Right lobe of liver (tissue), 6 donors: ENCODE data around the gene ADGRG6. TPM values are rescaled to one million over a fixed set of nuclear protein-coding genes. Genes with fewer than 3 reads are reported as not detected.

Source experiments
- ATAC-seq, 4 donors: fragments of 200-7000 bp; cut with Tn5 transposase; one replicate each; pipeline ENCODE4 v1.9.1; 2020; ENCODE audit warnings: mild to moderate bottlenecking in 4 of 4, moderate library complexity in 4 of 4
- DNase-seq, 3 donors: peaks; one replicate each; pipeline ENCODE4 v3.0.0-alpha.2; 2020
- H3K27ac ChIP-seq, 3 donors: fragments of 200-600 bp; one replicate each; pipeline ENCODE4 v1.8.0; 2022
- H3K27me3 ChIP-seq, 2 donors: fragments of 200-600 bp; one replicate each; pipeline ENCODE4 v1.8.0; 2022
- H3K36me3 ChIP-seq, 4 donors: fragments of 200-600 bp; sonication (generic) in 1 of 4; one replicate each; pipeline versions ENCODE4 v1.5.1 to v1.8.0; 2017 to 2022; ENCODE audit warnings: control low read depth in 1 of 4
- H3K4me1 ChIP-seq, 4 donors: fragments of 200-600 bp; sonication (generic) in 1 of 4; one replicate each; pipeline versions ENCODE4 v1.5.1 to v1.8.0; 2017 to 2022; ENCODE audit warnings: control low read depth in 1 of 4
- H3K4me3 ChIP-seq, 3 donors: fragments of 200-600 bp; one replicate each; pipeline ENCODE4 v1.8.0; 2022
- H3K9me3 ChIP-seq, 4 donors: fragments of 200-600 bp; sonication (generic) in 1 of 4; one replicate each; pipeline versions ENCODE4 v1.5.1 to v1.8.0; 2017 to 2022; ENCODE audit warnings: control low read depth in 1 of 4
- POLR2A ChIP-seq: fragments of 450-650 bp; IDR thresholded peaks from one replicate; pipeline ENCODE4 v1.6.1; 2017; ENCODE audit warnings: antibody characterized with exemption, mild to moderate bottlenecking
- WGBS: methylation state at CpG from one replicate; pipeline ENCODE4 v1.1.6; 2018; ENCODE audit warnings: low coverage, low lambda C conversion rate; ENCODE audit not compliant: insufficient coverage; ENCODE audit errors: missing lambda C conversion rate; 5-methylcytosine and 5-hydroxymethylcytosine counted together
- intact Hi-C, 2 donors: fragments of 100-400 bp; cut with DNase I; formaldehyde crosslinking; loops; one replicate each; pipeline versions ENCODE4 v1.11.2 to v1.14.1; 2022
- total RNA-seq, 6 experiments: library from RNA; depleted of rRNA in 2 of 6; stranded (reverse); fragments of >200 nt in 2 of 6; fragmentation: NEBNext Ultra II Directional in 3 of 6; extraction: Animal tissue kit (Norgen Biotek cat#: 25700) in 3 of 6; gene quantifications; one replicate each; pipeline versions ENCODE4 v1.1.0 to v1.2.4, GENCODE V29; 2016 to 2023
- TF ChIP-seq, protein P1 (sequence below), 4 donors: fragments of 200-600 bp in 3 of 4; fragments of 450-650 bp in 1 of 4; IDR thresholded peaks; one replicate each; pipeline versions ENCODE4 v1.5.1 to v1.8.0; 2016 to 2022; ENCODE audit warnings: antibody characterized with exemption in 4 of 4, mild to moderate bottlenecking in 2 of 4
- donor health status: DM: no; HTN: yes; CAD: no.
- donor health status: DM: no; HTN: no; CAD: no.
- donor health status: DM: no; HTN: no; CAD: no.
- donor health status: DM: no; HTN: yes; CAD: no.
- donor health status: DM: no; HTN: yes; CAD: no.

ADGRG6 gene
- total RNA-seq, 6 experiments from 2014 or later, result 49.6 to 114 (median 94.6) TPM

DNA sequence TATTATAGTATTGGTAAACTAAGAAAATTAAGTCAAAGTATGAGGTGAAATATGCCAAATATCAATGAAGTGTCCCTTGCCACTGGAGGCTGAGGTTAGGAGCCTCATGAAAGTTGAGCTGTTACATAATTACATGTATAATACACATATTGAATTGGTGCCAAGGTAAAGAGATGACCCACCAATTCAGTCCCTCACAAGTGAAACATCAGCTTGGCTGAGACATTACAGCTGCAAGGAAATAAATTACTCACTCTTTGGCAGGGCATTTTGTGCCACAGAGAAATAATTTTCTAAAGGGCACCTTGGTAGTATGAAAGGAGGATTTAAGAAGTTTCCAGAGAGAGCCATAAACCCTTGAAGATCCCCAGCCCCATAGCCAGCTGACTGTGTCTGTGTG, 127.4 kb downstream of the ADGRG6 start:
- ATAC-seq, result no peak
- Histone ChIP-seq H3K27ac (no peak overlapping the region), H3K9me3 (no peaks in the 10 kb centered on the region), H3K36me3 (peaks cover 0 to 3% (median 0%) of the 10 kb centered on the region in 4 donors), H3K4me1 (peaks cover 0 to 6% (median 0%) of the 10 kb centered on the region in 4 donors), H3K27me3 (no peaks in the 10 kb centered on the region), H3K4me3 (no peak overlapping the region)
- TF ChIP-seq, protein P1, sequence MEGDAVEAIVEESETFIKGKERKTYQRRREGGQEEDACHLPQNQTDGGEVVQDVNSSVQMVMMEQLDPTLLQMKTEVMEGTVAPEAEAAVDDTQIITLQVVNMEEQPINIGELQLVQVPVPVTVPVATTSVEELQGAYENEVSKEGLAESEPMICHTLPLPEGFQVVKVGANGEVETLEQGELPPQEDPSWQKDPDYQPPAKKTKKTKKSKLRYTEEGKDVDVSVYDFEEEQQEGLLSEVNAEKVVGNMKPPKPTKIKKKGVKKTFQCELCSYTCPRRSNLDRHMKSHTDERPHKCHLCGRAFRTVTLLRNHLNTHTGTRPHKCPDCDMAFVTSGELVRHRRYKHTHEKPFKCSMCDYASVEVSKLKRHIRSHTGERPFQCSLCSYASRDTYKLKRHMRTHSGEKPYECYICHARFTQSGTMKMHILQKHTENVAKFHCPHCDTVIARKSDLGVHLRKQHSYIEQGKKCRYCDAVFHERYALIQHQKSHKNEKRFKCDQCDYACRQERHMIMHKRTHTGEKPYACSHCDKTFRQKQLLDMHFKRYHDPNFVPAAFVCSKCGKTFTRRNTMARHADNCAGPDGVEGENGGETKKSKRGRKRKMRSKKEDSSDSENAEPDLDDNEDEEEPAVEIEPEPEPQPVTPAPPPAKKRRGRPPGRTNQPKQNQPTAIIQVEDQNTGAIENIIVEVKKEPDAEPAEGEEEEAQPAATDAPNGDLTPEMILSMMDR (IDR thresholded peaks at IDR 0.05), result no peak
- TF ChIP-seq POLR2A, result no peak
- DNase-seq, result no peak
- intact Hi-C loops, result no loop called here

DNA sequence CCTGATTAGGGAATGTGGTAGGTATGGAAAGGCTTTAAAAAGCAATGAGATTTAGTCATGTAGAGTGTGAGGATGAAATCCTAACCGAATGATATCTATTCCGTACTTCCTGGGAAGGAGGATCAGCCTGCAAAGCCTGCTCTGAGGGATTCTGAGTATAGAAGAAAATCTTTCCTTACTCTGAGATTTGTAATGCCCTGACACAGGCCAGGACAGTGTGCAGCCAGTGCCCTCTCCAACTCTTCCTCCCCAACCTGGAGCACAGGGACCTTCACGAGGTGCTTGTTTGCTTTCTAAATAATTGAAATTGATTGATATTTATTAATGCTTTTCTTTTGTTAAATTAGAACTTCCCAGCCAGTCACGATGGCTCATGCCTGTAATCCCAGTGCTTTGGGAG, 131.6 kb downstream of the ADGRG6 start:
- Histone ChIP-seq H3K36me3 (peaks cover 0 to 26% (median 3%) of the 10 kb centered on the region in 4 donors), H3K27me3 (no peaks in the 10 kb centered on the region), H3K4me3 (no peak overlapping the region), H3K9me3 (no peaks in the 10 kb centered on the region), H3K4me1 (no peaks in the 10 kb centered on the region), H3K27ac (no peak overlapping the region)
- intact Hi-C loops, result no loop called here
- WGBS, result 80% methylated on average over 3 of the region's 4 CpGs
- DNase-seq (no peak), ATAC-seq (no peak)
- TF ChIP-seq POLR2A, result no peak
- TF ChIP-seq, protein P1 (IDR thresholded peaks at IDR 0.05), result no peak

DNA sequence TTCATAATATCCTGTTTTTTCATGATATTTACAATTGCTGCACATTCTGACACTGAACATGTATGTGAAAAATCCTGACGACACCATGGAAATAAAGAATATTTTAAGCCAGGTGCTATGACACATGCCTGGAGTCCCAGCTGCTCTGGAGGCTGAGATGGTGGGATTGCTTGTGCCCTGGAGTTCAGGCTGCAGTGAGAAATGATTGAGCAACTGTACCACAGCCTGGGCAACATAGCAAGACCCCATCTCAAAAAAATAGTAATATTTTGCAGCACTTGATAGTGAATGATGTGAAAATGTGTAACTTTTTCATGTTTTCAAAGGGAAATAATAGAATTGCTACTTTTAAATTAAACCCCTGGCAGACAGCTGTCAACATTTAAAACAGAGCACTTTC, 137.1 kb downstream of the ADGRG6 start:
- Histone ChIP-seq H3K27ac (no peak overlapping the region), H3K36me3 (peaks cover 0 to 67% (median 12%) of the 10 kb centered on the region in 4 donors), H3K9me3 (no peaks in the 10 kb centered on the region), H3K27me3 (no peaks in the 10 kb centered on the region), H3K4me1 (no peaks in the 10 kb centered on the region), H3K4me3 (no peak overlapping the region)
- TF ChIP-seq POLR2A, result no peak
- TF ChIP-seq, protein P1 (IDR thresholded peaks at IDR 0.05), result no peak
- intact Hi-C loops, result no loop called here
- DNase-seq (no peak), ATAC-seq (no peak)
- 100% methylated on average over 1 of the region's 1 CpG for WGBS

DNA sequence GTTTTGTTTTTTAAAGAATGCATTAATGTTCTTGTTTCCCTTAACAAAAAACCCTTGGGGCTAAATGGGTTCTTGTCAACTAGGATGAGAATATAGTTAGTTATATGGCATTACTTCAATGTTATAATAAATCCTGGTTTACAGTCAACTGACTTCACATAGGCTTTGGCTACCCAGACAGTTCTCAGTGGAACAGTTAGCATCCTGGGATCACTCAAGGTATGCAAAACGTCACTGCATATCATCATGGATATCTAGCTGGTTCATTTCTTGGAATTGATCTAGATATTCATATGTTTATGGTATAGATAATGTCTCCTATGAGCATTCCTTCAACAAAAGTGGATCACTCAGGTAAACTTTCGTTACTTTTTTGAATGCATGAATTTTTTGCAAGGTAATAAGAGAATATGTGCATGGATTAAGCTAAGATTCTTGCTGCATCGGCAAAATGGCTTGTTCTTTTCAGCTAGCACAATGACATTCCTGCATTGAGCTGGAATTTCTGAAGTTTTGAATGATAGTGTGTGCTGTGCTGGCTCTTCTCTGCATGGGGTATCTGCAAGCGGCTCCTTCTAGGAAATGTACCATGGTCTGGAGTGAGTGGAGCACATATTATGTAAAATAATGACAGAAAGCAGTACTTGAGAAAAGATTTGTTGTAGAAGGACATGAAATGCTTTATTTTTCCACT, 138.9 kb downstream of the ADGRG6 start:
- no peak for DNase-seq
- ATAC-seq, result no peak
- Histone ChIP-seq H3K27ac (no peak overlapping the region), H3K27me3 (no peaks in the 10 kb centered on the region), H3K4me3 (no peak overlapping the region), H3K4me1 (no peaks in the 10 kb centered on the region), H3K9me3 (no peaks in the 10 kb centered on the region), H3K36me3 (peaks cover 0 to 63% (median 15%) of the 10 kb centered on the region in 4 donors)
- TF ChIP-seq, protein P1 (IDR thresholded peaks at IDR 0.05), result no peak
- TF ChIP-seq POLR2A, result no peak
- intact Hi-C loops, result no loop called here
- WGBS, result 86% methylated on average over 4 of the region's 4 CpGs

DNA sequence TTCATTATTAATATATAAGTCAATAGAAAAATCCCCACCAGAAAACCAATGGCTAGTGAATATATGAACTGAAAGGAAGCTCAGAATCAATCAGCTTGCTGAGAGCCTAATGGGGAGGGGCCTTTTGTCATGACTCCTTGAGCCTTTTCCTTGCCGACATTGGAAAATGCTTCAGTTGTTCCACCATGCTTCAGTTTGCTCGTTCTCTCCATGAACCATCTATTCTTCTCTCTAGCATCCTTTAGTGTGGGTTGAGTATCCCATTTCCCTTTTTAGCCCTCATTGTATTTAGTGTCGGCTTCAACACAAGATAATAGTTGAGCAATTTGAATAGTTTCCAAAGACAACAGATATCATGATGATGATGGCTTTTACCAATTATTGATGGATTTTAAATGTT, 139.9 kb downstream of the ADGRG6 start:
- no peaks in the 10 kb centered on the region for H3K9me3 ChIP-seq
- H3K27ac ChIP-seq, result no peak overlapping the region
- H3K4me3 ChIP-seq, result no peak overlapping the region
- H3K4me1 ChIP-seq, result no peaks in the 10 kb centered on the region
- H3K36me3 ChIP-seq, result peaks cover 0 to 61% (median 15%) of the 10 kb centered on the region in 4 donors
- H3K27me3 ChIP-seq, result no peaks in the 10 kb centered on the region
- intact Hi-C loops, result no loop called here
- DNase-seq (no peak), ATAC-seq (no peak)
- TF ChIP-seq, protein P1 (IDR thresholded peaks at IDR 0.05), result no peak
- no peak for TF ChIP-seq POLR2A
- 50% methylated on average over 3 of the region's 3 CpGs for WGBS
